ENCODE measurements around the gene ALPI. TPM values are rescaled to one million over a fixed set of nuclear protein-coding genes. Genes with fewer than 3 reads are reported as not detected.

Gene ALPI
- total and polyA plus RNA-seq, 9 of the 15 experiments (the other 6 are each of a cell fraction or from before 2014, with no cell fraction given), result not detected

DNA sequence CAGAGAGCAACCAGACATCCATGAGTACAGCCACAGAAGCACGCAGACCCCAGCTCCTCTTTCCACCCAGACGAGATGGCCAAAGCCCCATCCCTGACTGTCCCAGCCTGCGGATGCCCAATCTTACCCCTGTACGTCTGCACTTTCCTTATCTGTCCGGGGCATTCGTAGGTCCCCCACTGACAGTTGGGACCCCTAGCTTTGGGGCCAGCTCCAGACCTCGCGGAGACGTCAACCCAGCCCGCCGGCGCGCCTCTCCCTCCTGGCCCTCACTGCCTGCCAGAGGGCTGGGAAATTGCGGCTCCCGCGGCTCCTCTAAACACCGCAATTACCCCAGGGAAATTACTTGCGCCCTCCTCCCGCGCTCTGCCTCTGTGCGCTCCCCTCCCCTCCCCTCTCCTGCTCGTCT is 29.4 kb downstream of the ALPI start:
- no peak for ATAC-seq

More for the DNA sequence above, 29.4 kb downstream of the ALPI start:
- Histone ChIP-seq H3K4me2 (ENCODE audit: insufficient read depth, low read length) (no peak overlapping the region), H3K27ac (ENCODE audit: extremely low read depth, low read depth, low read length) (no peak overlapping the region), H3K36me3 (ENCODE audit: control insufficient read depth, insufficient read depth, low read length) (no peaks in the 10 kb centered on the region), H3K9me3 (replicated peaks; ENCODE audit: control insufficient read depth, insufficient read depth, low read depth, low read length) (no peaks in the 10 kb centered on the region), H2AFZ (ENCODE audit: low read depth, low read length) (no peak overlapping the region), H3K4me3 (no peak overlapping the region), H3K9me1 (ENCODE audit: control insufficient read depth, insufficient read depth, low read length) (no peaks in the 10 kb centered on the region), H3K79me2 (ENCODE audit: control insufficient read depth, insufficient read depth, low read length) (no peaks in the 10 kb centered on the region), H3K4me1 (replicated peaks in 1 of 2; ENCODE audit: control insufficient read depth in 2 of 2, insufficient read depth in 2 of 2, low read length in 2 of 2) (peaks cover 0 to 3% of the 10 kb centered on the region in 2 experiments; a peak in 1 of 5 replicates), H4K20me1 (replicated peaks; ENCODE audit: control insufficient read depth, insufficient read depth, low read length) (no peaks in the 10 kb centered on the region), H3K9ac (ENCODE audit: insufficient read depth in 1 of 2, low read depth in 2 of 2, low read length in 2 of 2) (no peak overlapping the region), H3K27me3 (ENCODE audit: control insufficient read depth in 2 of 2, insufficient read depth in 2 of 2, low read length in 2 of 2) (peaks cover 0 to 19% of the 10 kb centered on the region in 2 experiments; a peak in 3 of 5 replicates)
- in situ Hi-C loops (cut with MboI) (no loop called here), intact Hi-C loops (cut with micrococcal nuclease) (no loop called here)
- ChIA-PET CTCF (ENCODE audit: low intra/inter-chr PET ratio) (no interaction called here), POLR2A (no interaction called here)
- WGBS (ENCODE audit: insufficient coverage, low coverage, missing lambda C conversion rate), result 10% methylated on average over 4 of the region's 22 CpGs
- no TSS peak for BruUV-seq (replicated peaks)
- FAIRE-seq, result no peak
- DNase-seq (ENCODE audit: extremely low read depth in 1 of 4, low spot score in 3 of 4), result no peak
- TF ChIP-seq MECOM (CRISPR knock-in tag; IDR thresholded peaks at IDR 0.05) (no peak), PREB (CRISPR knock-in tag; IDR thresholded peaks at IDR 0.05) (no peak), ATF1 (CRISPR knock-in tag; IDR thresholded peaks at IDR 0.05) (no peak), ATF1 (tag; IDR thresholded peaks at IDR 0.05) (no peak), SIX5 (IDR thresholded peaks at IDR 0.05; ENCODE audit: borderline replicate concordance in 1 of 2, insufficient read depth in 1 of 2, low read depth in 1 of 2, low read length in 2 of 2) (no peak), HDGF (IDR thresholded peaks at IDR 0.05) (no peak), ZNF354B (CRISPR knock-in tag; IDR thresholded peaks at IDR 0.05) (no peak), JUND (IDR thresholded peaks at IDR 0.05; ENCODE audit: borderline replicate concordance, low read depth, low read length) (no peak), JUND (tag; IDR thresholded peaks at IDR 0.05; ENCODE audit: borderline replicate concordance, low read depth, low read length) (no peak), ZBED1 (IDR thresholded peaks at IDR 0.05) (no peak), HMGN3 (IDR thresholded peaks at IDR 0.05; ENCODE audit: borderline replicate concordance, extremely low read depth, insufficient read length, low read depth, low read length) (no peak), ZNF224 (CRISPR knock-in tag; IDR thresholded peaks at IDR 0.05) (no peak)

All from K562 (cell line).